HS-27A (cell line): ENCODE results near the gene PTPRT.

ENCODE experiments used
- DNase-seq: peaks from one replicate; pipeline ENCODE4 v3.0.0-alpha.2; 2012; ENCODE audit warnings: low read depth, missing footprints

PTPRT gene

DNA sequence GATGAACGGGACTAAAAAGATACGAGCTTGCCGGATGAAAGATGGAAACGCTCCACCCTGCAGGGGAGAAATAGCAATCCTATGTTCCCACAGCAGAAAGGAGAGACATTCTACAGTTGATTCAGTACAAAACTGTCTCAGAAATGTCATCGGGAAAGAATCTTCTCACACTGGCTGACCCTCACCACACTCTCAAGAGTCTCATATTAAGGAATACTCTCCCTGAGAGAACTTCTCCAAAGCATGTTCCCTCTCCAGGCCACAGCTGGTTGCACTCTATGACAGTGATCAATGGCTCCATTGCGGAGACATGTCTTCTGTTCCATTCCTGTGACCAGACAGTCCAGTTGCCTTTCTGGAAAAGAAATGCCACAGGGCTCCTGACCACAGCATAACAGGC is 813.6 kb downstream of the PTPRT start:
- no peak for DNase-seq

- DNase-seq, result no peak
Observed at GRCh38 chr20:42373049-42373448, 816.7 kb downstream of the PTPRT start.

DNA sequence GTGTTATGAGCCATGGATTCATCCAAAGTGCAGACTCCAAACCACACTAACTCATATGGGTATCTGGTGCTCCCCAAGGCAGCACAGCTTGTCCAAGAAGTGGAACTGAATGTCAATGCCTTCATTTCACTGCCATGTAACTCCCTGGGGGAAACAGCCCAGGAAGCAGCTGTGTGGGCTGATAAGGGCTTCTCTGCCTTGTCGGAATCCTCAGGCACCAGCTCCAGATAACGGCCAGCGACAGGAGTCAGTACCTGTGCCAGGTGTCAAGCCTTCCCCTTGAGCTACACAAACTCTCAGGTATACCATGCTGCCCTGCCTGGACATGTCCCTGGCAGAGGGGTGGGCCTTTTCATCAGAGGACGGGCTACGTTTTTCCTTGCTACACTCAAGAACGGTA is 819.6 kb downstream of the PTPRT start:
- DNase-seq, result no peak

DNA sequence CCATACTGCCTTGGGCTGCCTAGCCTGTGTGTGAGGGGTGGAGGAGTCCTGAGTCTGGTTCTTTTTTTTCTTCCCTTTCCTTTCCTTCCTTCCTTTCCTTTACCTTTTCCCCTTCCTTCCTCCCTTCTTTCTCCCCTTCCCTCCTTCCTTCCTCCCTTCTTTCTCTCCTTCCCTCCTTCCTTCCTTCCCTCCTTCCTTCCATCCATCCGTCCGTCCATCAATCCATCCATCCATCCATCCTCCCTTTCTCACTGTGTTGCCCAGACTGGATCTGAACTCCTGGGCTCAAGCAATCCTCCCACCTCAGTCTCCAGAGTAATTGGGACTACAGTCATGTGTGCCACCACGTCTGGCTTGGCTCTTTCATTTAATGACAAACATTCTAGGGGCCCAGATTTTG is 820.8 kb downstream of the PTPRT start:
- no peak for DNase-seq

- no peak for DNase-seq
Observed at GRCh38 chr20:42366626-42367025, 823.1 kb downstream of the PTPRT start.

GRCh38 chr20:42364446-42364845 is 825.3 kb downstream of the PTPRT start:
- DNase-seq, result no peak

GRCh38 chr20:42361402-42361970 is 828.2 kb downstream of the PTPRT start:
- no peak for DNase-seq

- no peak for DNase-seq
Observed at GRCh38 chr20:42360621-42361020, 829.1 kb downstream of the PTPRT start.

GRCh38 chr20:42359617-42360016 is 830.1 kb downstream of the PTPRT start:
- DNase-seq, result no peak

DNA sequence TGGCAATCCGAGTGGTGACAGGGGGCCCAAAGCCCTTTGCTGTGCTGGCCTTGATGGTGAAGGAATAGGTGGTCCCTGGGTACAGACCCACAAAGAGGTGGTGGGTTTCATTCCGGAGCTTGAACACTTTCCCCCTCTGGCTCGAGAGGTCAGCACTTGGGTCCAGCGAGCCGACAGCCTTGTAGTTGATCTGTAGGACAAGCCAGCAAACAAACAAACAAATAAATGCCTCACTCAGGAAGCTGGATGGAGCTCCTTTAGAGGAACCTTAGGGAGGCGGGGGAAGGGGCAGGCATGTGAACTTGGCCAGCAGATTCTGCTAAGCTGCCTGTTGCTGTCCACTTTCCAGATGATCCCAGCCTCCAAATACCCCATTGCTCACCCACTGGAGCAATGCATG is 837.6 kb downstream of the PTPRT start:
- no peak for DNase-seq

DNA sequence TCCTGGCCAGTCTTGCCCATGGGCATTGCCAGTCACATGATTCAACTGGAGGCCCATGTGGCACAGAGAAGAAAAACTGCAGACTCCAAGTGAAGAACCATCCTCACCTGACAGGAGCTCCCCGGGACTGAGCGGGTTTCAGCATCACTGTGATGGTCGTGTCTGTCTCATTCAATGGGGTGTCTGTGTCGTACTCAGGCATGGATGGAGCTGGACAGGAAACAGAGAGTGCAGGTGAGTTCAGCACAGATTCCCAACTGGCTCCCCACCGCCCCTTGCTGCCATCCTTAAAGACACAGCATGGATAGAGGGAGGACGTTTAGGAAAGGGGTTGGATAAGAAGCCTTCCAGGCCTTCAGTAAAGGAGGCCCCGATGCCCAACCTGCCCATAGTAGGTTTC is 839.2 kb downstream of the PTPRT start:
- DNase-seq, result no peak

DNA sequence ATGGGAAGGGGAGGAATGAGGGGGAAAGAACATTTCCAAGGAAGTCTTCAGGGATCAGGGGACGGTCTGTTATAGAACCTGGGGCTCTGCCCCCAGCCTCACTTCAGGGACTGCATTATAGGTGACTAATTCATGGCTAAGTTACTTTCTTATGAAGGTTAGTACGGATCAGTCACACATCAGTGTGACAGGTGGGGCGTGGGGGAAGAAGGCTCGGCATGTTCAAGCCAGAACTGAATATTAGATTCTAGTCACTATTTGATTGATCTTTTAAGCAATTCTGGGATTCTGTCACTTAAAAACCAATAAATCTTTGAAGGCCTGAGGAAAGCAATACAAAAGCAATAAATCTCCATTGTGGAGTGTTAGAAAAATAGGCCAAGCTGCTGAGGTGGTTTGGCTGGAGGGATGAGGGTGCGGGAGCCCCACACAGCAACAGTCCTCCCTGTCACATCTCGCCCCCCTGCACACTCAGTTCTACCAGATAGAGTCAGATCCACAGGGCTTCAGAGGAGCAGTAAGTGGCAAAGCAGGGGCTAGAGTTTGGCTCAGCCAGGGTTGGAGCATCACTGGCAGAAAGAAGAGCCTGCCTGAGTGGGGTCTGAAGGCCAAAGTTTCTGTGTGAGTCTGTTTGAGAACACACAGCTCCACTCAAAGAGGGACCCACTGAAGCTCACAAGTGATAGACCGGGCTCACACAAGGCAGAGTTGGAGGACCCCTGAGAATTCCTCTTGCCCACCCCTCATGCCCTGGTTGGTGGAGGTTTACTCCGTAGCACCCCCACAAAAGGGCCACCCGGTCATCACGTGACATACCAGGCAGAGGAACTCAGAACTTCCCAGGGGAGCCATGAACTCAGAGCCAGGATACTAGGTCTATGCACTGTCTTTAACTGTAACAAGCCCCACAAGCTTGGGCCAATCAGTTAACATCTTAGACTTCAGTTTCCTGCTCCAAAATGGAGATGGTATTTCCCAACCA is 843.2 kb downstream of the PTPRT start:
- no peak for DNase-seq

- DNase-seq, result no peak
Observed at GRCh38 chr20:42341654-42342053, 848.1 kb downstream of the PTPRT start.

- no peak for DNase-seq
Observed at GRCh38 chr20:42340368-42340767, 849.3 kb downstream of the PTPRT start.

DNA sequence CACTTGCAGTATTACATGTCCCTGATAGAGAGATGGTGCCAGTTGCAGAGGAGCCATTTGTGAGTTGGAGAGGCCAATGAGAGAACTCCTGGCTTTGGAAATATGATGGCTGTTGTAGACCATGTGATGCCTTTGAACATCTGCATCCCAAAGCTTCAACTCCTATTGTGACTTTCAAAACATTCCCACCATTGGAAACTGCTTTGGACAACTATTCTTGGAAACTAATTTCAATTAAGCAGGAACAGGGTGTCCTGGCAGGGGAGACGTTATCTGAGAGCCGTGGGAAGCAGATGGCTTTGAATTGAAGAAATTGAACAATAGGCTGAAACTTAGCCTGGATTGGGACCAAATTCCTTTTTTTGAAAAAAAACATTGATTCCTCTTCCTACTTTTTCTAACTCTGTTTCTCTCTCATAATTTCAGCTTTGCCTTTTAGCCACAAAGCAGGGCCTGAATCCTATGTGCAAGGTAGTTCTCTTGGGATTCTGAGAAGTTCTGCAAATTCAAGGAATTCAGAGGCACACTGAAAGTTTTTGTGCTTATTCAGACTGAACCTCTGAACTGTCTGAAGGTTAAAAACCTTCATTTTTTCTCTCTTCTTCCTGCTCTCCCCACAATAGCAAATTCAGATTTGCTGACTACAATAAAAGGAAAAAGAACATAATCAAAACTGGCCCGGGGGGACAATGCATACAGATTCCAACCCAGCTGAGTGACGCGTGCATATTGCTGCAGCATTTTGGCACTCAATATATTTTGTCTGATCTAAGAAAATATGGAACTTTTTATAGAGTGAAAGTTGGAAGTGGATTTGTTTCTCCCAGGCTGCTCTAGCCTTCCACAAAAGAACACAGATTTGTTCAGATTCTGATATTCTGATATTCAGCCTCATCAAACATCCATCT is 851.2 kb downstream of the PTPRT start:
- no peak for DNase-seq

DNA sequence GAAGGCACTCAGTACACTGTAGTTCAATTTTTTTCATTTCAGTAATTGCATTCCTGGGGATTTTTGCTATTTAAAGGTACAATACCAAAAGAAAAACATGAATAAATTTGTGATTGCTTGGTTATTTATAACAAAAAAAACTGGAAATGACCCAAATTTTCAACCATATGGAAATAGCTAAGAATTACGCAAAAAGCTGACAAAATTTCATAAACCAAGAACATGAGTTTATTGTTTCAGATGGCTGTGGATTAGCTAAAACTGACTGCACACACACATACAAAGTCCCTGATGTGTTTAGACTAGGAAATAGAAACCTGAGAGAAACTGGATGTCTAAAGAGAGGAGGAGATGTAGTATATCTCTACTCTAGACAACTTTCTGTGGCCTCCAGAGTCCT is 853.1 kb downstream of the PTPRT start:
- DNase-seq, result no peak

- no peak for DNase-seq
Observed at GRCh38 chr20:42319252-42320013, 870.3 kb downstream of the PTPRT start.

DNA sequence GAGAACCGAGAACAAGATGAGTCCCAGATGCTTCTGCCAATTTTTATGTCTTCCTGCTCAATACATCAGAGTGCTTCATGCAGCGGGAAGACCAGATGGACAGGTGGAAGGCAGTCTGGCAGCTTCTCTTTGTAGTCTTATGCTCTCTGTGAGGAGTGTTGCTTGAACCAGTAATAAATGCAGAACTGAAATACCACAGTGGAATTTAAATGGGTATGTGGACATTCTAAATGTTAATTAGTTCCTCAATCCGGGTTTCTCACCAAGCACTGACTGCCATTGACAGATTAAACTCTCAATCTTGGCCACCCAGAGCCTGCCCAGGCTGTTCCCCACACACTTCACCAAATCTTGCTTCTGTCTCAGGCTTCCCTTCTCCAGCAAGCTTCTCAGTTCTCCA is 876.0 kb downstream of the PTPRT start:
- DNase-seq, result no peak

- no peak for DNase-seq
Observed at GRCh38 chr20:42309050-42309449, 880.7 kb downstream of the PTPRT start.

GRCh38 chr20:42308171-42308570 is 881.5 kb downstream of the PTPRT start:
- no peak for DNase-seq

GRCh38 chr20:42295592-42295991 is 894.1 kb downstream of the PTPRT start:
- DNase-seq, result no peak

DNA sequence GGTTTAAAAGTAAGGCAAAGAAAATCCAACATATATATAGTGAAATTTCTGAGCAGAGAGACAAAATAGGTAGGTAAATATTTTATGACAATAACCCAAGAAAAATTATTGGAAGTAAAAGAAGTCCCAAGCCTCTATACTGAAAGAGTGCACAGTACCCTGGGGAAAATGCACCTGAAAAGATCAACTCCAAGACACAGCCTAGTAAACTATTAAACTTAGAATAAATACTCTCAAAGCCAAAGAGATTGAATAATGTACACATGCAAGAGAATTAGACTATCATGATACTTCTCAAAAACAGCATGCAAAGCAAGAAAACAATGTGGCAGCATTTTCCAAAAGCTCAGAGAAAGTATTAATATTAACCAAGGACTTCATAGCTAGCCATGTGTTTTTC is 894.7 kb downstream of the PTPRT start:
- DNase-seq, result no peak
